ENCODE data around the gene OR2V2.
A peak's percentile ranks its signal among the peaks of the same experiment; 100 is the strongest.
"Not testable (repeated sequence)": the region's sequence is repeated elsewhere in the genome, so short reads cannot be mapped to it uniquely, and the experiment has no call there.

Gene OR2V2

GRCh38 chr5:181105391-181106025, 41.9 kb upstream of the OR2V2 start:
- H3K9ac ChIP-seq (ENCODE audit: low read length), result no peak overlapping the region
- no peaks in the 10 kb centered on the region for H3K9me3 ChIP-seq (ENCODE audit: control insufficient read depth, insufficient read depth, low read depth, low read length)
- H3K4me3 ChIP-seq (ENCODE audit: low read depth, low read length), result peak overlapping the region; percentile 15; the same call in 1 of the 2 replicates
- no peak overlapping the region for H3K27ac ChIP-seq (ENCODE audit: low read depth, low read length)
- peaks cover 17% of the 10 kb centered on the region for H3K4me1 ChIP-seq (ENCODE audit: control insufficient read depth, insufficient read depth, low read length)
- no peaks in the 10 kb centered on the region for H3K36me3 ChIP-seq (ENCODE audit: control insufficient read depth, insufficient read depth, low read length)
- H3K27me3 ChIP-seq (ENCODE audit: control insufficient read depth, insufficient read depth, low read length), result peaks cover 31% of the 10 kb centered on the region

- Histone ChIP-seq H3K27me3 (ENCODE audit: control insufficient read depth, insufficient read depth, low read length) (peaks cover 36% of the 10 kb centered on the region), H3K9me3 (ENCODE audit: control insufficient read depth, insufficient read depth, low read depth, low read length) (no peaks in the 10 kb centered on the region), H3K36me3 (ENCODE audit: control insufficient read depth, insufficient read depth, low read length) (no peaks in the 10 kb centered on the region), H3K27ac (ENCODE audit: low read depth, low read length) (no peak overlapping the region), H3K4me1 (ENCODE audit: control insufficient read depth, insufficient read depth, low read length) (peaks cover 17% of the 10 kb centered on the region), H3K4me3 (ENCODE audit: low read depth, low read length) (no peak overlapping the region), H3K9ac (ENCODE audit: low read length) (no peak overlapping the region)
Observed at GRCh38 chr5:181107699-181108098, 39.7 kb upstream of the OR2V2 start.

- Histone ChIP-seq H3K36me3 (ENCODE audit: control insufficient read depth, insufficient read depth, low read length) (no peaks in the 10 kb centered on the region), H3K9ac (ENCODE audit: low read length) (no peak overlapping the region), H3K27me3 (ENCODE audit: control insufficient read depth, insufficient read depth, low read length) (peaks cover 43% of the 10 kb centered on the region), H3K4me3 (ENCODE audit: low read depth, low read length) (no peak overlapping the region), H3K27ac (ENCODE audit: low read depth, low read length) (no peak overlapping the region), H3K4me1 (ENCODE audit: control insufficient read depth, insufficient read depth, low read length) (peaks cover 17% of the 10 kb centered on the region), H3K9me3 (ENCODE audit: control insufficient read depth, insufficient read depth, low read depth, low read length) (no peaks in the 10 kb centered on the region)
Observed at GRCh38 chr5:181108578-181109165, 38.7 kb upstream of the OR2V2 start.

GRCh38 chr5:181109489-181110013, 37.8 kb upstream of the OR2V2 start:
- H3K27ac ChIP-seq (ENCODE audit: low read depth, low read length), result no peak overlapping the region
- peaks cover 45% of the 10 kb centered on the region for H3K27me3 ChIP-seq (ENCODE audit: control insufficient read depth, insufficient read depth, low read length)
- no peak overlapping the region for H3K9ac ChIP-seq (ENCODE audit: low read length)
- H3K4me3 ChIP-seq (ENCODE audit: low read depth, low read length), result no peak overlapping the region
- H3K9me3 ChIP-seq (ENCODE audit: control insufficient read depth, insufficient read depth, low read depth, low read length), result 0 out of 2 replicates have a peak, but pooled peaks cover 5% of the 10 kb centered on the region
- H3K36me3 ChIP-seq (ENCODE audit: control insufficient read depth, insufficient read depth, low read length), result no peaks in the 10 kb centered on the region
- H3K4me1 ChIP-seq (ENCODE audit: control insufficient read depth, insufficient read depth, low read length), result peaks cover 17% of the 10 kb centered on the region

GRCh38 chr5:181111010-181111409, 36.4 kb upstream of the OR2V2 start:
- Histone ChIP-seq H3K4me3 (ENCODE audit: low read depth, low read length) (no peak overlapping the region), H3K36me3 (ENCODE audit: control insufficient read depth, insufficient read depth, low read length) (no peaks in the 10 kb centered on the region), H3K4me1 (ENCODE audit: control insufficient read depth, insufficient read depth, low read length) (peaks cover 21% of the 10 kb centered on the region), H3K9me3 (ENCODE audit: control insufficient read depth, insufficient read depth, low read depth, low read length) (0 out of 2 replicates have a peak, but pooled peaks cover 5% of the 10 kb centered on the region), H3K9ac (ENCODE audit: low read length) (no peak overlapping the region), H3K27me3 (ENCODE audit: control insufficient read depth, insufficient read depth, low read length) (peaks cover 45% of the 10 kb centered on the region), H3K27ac (ENCODE audit: low read depth, low read length) (no peak overlapping the region)

GRCh38 chr5:181112476-181112875, 34.9 kb upstream of the OR2V2 start:
- Histone ChIP-seq H3K9me3 (ENCODE audit: control insufficient read depth, insufficient read depth, low read depth, low read length) (0 out of 2 replicates have a peak, but pooled peaks cover 5% of the 10 kb centered on the region), H3K9ac (ENCODE audit: low read length) (no peak overlapping the region), H3K36me3 (ENCODE audit: control insufficient read depth, insufficient read depth, low read length) (no peaks in the 10 kb centered on the region), H3K27me3 (ENCODE audit: control insufficient read depth, insufficient read depth, low read length) (peaks cover 45% of the 10 kb centered on the region), H3K4me1 (ENCODE audit: control insufficient read depth, insufficient read depth, low read length) (peaks cover 20% of the 10 kb centered on the region), H3K27ac (ENCODE audit: low read depth, low read length) (no peak overlapping the region), H3K4me3 (ENCODE audit: low read depth, low read length) (no peak overlapping the region)

- H3K9me3 ChIP-seq (ENCODE audit: control insufficient read depth, insufficient read depth, low read depth, low read length); H3K4me3 ChIP-seq (ENCODE audit: low read depth, low read length); H3K9ac ChIP-seq (ENCODE audit: low read length); H3K27ac ChIP-seq (ENCODE audit: low read depth, low read length); H3K36me3 ChIP-seq (ENCODE audit: control insufficient read depth, insufficient read depth, low read length): not testable (repeated sequence)
- H3K4me1 ChIP-seq (ENCODE audit: control insufficient read depth, insufficient read depth, low read length), result peaks cover 15% of the 10 kb centered on the region
- peaks cover 47% of the 10 kb centered on the region for H3K27me3 ChIP-seq (ENCODE audit: control insufficient read depth, insufficient read depth, low read length)
Observed at GRCh38 chr5:181113572-181113971, 33.8 kb upstream of the OR2V2 start.

GRCh38 chr5:181114284-181114843, 33.0 kb upstream of the OR2V2 start:
- Histone ChIP-seq H3K4me3 (ENCODE audit: low read depth, low read length) (peak overlapping the region; percentile 46; the same call in 1 of the 2 replicates), H3K9ac (ENCODE audit: low read length) (no peak overlapping the region), H3K4me1 (ENCODE audit: control insufficient read depth, insufficient read depth, low read length) (peaks cover 9% of the 10 kb centered on the region), H3K36me3 (ENCODE audit: control insufficient read depth, insufficient read depth, low read length) (no peaks in the 10 kb centered on the region), H3K9me3 (ENCODE audit: control insufficient read depth, insufficient read depth, low read depth, low read length) (0 out of 2 replicates have a peak, but pooled peaks cover 5% of the 10 kb centered on the region), H3K27ac (ENCODE audit: low read depth, low read length) (no peak overlapping the region), H3K27me3 (ENCODE audit: control insufficient read depth, insufficient read depth, low read length) (peaks cover 47% of the 10 kb centered on the region)

- peak overlapping the region; percentile 46 for H3K4me3 ChIP-seq (ENCODE audit: low read depth, low read length)
- no peak overlapping the region for H3K9ac ChIP-seq (ENCODE audit: low read length)
- peaks cover 47% of the 10 kb centered on the region for H3K27me3 ChIP-seq (ENCODE audit: control insufficient read depth, insufficient read depth, low read length)
- peaks cover 4% of the 10 kb centered on the region; the same call in 1 of the 2 replicates for H3K4me1 ChIP-seq (ENCODE audit: control insufficient read depth, insufficient read depth, low read length)
- 0 out of 2 replicates have a peak, but pooled peaks cover 5% of the 10 kb centered on the region for H3K9me3 ChIP-seq (ENCODE audit: control insufficient read depth, insufficient read depth, low read depth, low read length)
- H3K27ac ChIP-seq (ENCODE audit: low read depth, low read length), result no peak overlapping the region
- H3K36me3 ChIP-seq (ENCODE audit: control insufficient read depth, insufficient read depth, low read length), result no peaks in the 10 kb centered on the region
Observed at GRCh38 chr5:181114844-181115778, 32.3 kb upstream of the OR2V2 start.

GRCh38 chr5:181118369-181118768, 29.0 kb upstream of the OR2V2 start:
- Histone ChIP-seq H3K9me3 (ENCODE audit: control insufficient read depth, insufficient read depth, low read depth, low read length) (0 out of 2 replicates have a peak, but pooled peaks cover 5% of the 10 kb centered on the region), H3K27ac (ENCODE audit: low read depth, low read length) (no peak overlapping the region), H3K27me3 (ENCODE audit: control insufficient read depth, insufficient read depth, low read length) (peaks cover 36% of the 10 kb centered on the region), H3K36me3 (ENCODE audit: control insufficient read depth, insufficient read depth, low read length) (no peaks in the 10 kb centered on the region), H3K4me3 (ENCODE audit: low read depth, low read length) (no peak overlapping the region), H3K4me1 (ENCODE audit: control insufficient read depth, insufficient read depth, low read length) (peaks cover 4% of the 10 kb centered on the region; the same call in 1 of the 2 replicates), H3K9ac (ENCODE audit: low read length) (no peak overlapping the region)

All from HUES6 (cell line).